GM21786 (cell line): Measurements from ENCODE around the gene THSD7B.

Experiments
- ATAC-seq: cut with Tn5 transposase; IDR thresholded peaks from one replicate; pipeline ENCODE4 v1.9.1; 2021; ENCODE audit not compliant: unreplicated experiment

The THSD7B gene

DNA sequence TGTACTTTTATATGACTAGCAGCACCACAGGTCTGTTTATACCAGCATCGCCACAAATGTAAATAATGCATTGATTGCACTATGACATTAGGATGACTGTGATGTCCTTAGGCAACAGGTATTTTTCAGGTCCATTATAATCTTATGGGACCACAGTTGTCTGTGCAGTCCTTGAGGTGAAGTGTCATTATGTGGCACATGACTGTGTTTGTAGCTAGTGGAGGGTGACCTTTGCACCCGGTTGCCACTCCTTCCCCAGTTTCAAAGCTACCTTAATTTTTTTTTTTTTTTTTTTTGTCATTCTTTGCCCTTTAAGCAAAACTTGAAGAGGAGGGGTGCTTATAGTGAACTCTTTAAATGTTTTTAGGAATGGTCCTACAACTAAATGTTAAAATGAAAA, 386.4 kb downstream of the THSD7B start:
- ATAC-seq: no peak

DNA sequence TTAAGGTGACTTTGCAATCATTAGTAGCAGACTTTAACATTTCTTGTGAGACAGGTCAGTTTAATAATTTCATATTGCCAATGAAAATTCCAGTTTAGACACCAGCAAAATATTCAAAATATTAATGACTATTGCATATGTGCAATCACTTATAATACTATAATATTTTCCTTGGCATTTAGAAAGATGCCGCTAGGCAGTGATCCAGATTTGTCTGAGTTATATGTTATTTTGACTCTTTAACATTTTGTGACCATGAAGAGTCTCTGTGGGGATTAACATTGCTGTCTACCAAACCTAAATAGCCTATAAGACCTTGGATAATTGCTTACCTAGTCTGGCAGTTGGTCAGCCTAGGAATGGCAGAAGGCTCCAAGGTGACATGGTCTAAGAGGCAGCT, 389.6 kb downstream of the THSD7B start:
- no peak for ATAC-seq

DNA sequence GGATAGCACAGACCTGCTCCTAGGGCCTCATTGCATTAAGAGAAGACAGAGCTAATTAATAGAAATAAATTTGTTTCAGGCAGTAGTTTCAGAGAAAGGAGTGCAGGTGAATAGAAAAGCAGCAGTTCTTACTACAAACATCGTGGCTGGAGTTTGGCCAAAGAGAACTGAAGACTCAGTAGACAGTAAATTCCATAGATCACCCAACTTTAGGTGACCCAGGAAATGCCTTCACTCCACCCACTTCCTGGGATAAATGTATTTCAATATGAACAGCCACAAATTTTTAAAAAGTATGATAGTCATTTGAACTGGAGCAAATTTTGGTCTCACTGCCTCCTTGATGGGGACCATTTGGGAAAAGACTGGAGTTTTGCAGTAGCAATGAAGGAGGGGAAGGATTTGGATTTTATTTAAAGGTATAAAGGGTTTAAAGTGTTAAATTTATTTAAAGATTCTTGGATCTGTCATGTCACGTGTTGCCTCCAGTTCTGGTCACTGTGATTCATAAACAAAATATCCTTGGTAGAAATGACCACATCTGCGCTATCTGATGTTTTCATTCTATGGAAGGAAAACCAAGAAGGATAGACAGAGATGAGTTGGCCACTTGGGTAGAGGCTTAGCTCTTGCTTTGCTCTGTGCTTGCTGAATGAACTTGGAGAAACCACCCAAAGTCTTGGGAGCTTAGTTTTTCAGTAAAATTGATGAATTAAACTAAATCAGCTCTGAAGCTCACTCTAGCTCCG, 390.2 kb downstream of the THSD7B start:
- no peak for ATAC-seq

DNA sequence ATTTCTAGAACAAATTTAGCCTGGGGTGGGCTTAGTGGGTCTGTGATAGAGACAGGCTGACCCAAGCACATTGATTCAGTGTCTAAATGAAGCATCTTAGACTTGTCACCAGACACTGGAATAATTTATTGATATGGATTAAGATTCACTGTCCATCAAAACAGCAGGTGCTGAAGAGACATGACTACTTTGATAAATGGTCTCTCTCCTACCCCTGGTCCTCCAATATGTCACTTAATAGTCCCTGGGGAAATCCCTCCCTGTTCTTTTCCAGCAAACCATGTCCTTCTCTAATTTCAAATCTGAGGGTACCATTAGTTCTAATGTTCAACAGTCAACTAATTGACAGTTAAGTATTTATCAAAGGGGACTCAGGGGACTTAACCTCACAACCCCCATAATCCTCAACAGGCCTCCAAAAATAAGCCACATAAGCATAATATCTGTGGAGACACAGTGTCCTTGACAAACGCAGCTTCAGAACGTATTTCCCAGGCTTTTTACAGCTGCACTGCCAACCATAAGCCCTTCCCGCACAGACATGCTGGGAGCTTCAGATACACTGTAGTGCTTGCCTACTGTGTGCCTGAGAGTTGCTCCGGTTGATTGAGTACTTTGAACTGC, 391.0 kb downstream of the THSD7B start:
- no peak for ATAC-seq

DNA sequence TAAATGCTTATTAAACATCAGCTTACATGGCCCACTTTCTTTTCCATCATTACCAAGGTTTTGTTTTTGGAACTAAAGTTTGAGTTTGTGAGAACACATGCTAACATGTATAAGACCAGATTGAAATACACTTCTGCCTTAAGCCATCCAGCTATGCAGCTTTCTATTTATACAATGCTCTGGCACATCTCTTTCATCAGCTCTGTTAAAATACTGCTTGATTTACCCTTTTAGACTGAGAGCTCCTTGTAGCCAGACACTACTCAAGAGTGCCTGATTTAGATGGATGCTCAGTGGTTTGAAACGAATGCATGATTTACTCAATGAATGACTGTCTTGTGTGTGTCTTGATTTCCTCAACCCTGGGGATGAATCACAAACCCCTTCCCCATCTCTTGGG, 392.5 kb downstream of the THSD7B start:
- ATAC-seq: no peak

DNA sequence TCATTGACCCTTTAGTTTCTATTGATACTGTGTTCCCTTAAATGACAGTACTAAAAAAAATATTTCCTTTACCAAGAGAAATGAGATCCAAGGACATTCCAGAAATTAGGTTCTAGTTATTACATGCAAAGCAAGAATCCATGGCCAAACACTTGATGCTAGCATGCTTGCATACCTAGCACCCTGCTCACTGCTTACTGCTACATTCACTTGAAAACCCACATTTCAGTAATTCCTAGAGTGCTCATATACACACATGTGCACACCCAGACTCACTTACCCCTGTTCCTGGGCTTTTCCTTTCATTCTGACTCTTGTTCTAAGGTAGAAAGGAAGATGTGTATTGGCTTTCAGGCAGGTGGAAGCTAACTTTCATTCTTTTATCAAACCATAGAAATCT, 395.9 kb downstream of the THSD7B start:
- ATAC-seq: no peak

DNA sequence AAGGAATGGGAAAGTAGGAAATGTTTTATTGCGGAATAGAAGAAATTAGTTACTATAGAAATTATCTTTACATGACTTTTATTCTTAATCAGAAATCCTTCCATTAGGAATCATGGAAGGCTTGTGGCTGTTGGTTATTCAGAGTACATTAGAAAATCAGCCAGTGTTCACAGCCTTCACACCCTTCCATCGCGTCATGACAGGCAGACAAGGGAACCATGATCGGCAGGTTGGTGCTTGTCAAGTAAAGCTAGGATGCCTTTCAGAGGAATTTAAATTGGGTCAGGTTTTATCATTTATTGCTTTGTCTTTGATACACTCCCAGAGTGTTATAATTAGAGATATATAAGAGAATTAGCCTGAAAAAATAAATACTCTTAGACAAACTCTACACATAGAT, 400.6 kb downstream of the THSD7B start:
- ATAC-seq: no peak

DNA sequence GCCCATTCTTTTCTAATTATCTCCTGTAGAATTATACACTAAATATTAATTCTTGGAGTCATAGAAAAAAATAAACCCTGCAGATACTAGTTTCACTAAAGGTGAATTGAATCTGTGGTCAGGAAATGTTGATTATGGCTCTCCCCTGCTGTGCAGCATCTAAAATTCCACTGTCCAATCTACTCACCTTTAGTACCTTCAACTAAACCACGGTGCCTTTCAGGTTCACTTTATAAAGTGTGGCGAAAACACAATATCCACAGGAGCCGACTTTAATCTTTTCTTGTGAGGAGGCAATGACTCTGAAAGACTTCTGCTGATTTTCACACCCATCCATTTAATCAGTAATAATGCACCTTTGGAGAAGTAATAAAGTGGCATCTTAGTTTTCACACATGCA, 402.3 kb downstream of the THSD7B start:
- no peak for ATAC-seq

DNA sequence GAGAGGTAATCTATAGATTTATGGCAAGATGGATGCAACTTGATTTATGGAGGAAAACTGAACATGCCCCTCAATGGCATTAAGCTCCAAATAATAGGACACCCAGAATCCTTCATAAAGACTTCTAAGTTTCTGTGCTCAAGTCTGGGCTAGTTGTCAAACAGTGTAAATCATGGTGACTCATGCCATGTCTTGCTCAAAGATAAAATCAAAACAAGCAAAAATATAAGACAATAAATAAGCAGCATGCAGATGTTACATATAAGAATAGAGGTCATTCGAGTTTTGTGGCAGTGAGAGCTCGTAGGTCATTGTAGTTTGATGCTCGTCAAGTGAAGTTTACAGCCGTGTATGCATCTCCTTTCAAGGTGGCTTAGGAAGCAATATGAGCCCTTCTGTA, 403.2 kb downstream of the THSD7B start:
- no peak for ATAC-seq

DNA sequence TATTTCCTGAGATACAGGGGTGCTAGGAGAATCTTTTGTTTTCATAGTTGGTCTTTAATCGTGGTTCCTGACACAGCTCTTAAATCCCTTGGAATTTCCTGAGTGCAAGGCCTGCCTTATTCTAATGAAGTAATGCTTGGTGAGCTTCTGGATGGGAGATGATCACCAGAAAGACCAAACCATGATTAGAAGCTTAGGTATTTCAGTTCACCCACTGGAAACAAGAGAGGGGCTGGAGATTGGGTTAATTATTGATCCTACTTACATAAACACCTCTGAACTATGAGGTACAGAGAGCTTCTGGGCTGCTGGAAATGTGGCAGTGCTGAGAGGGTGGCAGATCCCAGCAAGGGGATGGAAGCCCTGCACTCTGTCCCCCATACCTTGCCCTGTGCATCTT, 406.8 kb downstream of the THSD7B start:
- ATAC-seq: no peak

DNA sequence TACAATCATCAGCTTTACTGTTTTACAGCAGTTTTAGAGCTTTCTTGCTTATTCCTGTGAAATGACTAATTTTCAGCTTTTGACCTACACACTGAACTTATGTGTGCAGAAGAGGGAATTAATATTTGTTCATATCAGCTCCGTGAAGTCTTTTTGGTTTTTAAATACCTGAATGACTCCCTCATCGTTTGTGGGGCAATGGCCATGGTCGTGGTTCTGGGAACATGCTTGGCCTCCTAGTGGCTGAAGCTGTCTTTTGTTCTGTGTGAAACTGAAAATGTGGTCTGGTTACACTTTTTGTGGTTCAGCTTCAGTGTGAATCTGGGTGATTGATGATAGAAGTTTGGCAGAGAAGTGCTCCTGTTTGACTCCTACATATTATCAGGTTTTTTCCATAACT, 408.1 kb downstream of the THSD7B start:
- ATAC-seq: peak; percentile 96

DNA sequence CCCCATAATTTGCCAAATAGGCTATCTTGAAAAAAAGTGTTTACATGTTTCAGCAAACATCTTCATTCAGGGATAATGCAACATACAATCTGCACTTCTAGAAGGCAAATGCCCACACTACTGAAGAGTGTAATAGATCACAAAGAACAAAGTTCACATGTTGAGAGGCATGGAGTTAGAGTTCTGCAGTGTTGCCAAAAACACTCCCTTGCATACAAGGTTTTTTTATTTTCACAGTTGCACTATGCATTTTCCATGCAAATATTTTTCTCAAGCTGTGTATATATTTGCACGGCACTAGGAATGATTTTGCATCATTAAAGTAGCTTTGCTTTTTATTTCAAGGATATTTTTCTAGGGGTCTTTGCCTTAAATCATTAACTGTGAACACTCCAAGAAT, 409.9 kb downstream of the THSD7B start:
- no peak for ATAC-seq

DNA sequence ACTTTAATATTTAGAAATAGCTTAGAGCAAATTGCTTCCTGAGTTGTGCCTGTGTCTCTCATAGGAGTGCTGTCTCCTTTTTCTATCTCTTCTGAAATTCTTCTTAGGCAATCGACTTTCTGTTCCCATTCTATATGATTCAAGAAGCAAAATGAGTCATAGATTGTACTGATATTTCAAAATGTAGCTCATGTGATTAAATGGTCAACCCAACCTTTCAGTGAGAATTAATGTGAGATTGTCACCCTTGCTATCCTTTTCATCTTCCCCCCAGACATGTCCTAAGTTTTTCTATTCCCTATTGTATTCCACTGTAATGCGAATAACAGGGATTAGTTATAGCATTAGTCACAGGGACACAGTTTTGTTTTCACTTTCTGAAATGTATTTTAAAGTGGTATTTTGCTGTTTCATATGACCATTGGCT, 413.6 kb downstream of the THSD7B start:
- ATAC-seq: no peak

DNA sequence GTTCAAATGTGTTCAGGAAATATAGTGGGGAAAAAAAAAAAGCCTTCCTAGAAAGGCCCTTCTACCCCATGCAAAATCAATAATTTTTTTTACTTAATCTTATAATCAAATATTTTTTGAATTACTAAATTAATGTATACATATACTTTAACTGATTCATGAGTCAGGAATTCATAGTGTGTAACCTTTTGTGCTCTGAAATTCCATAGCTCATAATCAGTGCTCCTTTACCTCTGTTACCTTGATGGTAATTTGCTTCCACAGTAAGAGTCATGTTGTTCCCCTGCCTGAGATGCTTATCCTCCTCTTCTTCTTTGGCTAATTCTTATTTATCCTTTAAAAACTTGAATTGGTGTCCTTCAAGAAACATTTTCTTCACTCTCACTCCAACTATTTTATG, 414.2 kb downstream of the THSD7B start:
- no peak for ATAC-seq

DNA sequence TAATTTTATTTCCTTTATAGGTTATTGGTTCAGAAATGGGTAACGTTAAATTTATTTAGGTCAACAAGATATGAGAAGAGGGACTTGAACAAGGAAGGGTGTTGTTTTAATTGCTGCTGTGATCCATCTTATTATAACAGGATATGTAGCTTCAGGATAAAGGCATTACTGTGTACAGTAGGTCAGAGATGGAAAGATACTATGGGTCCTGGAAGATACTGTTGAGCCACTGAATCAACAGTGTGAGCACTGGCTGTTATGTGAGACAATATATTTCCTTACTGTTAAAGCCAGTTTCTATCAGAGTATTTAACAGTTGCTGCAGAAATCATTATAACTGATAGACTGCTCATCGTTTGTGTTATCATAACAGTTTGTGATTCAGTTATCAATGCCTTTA, 414.7 kb downstream of the THSD7B start:
- no peak for ATAC-seq

DNA sequence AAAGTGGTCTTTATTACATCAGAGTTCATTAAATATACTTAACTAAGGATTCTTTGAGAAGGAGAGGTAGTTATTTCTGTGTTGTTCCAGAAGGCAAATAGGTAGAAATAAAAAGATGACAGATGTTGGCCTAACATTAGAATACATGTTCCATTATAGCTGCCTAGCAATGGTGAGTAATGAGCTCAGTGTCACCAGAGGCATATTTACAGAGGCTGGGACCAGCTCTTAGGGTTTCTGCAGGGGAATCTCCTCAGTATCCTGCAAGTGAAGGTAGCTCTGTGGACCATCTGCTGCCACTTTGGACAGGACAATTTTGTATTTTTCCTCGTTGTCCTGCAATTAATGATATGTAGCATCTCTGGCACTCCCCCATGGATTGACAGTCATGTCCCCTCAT, 416.0 kb downstream of the THSD7B start:
- ATAC-seq: no peak

DNA sequence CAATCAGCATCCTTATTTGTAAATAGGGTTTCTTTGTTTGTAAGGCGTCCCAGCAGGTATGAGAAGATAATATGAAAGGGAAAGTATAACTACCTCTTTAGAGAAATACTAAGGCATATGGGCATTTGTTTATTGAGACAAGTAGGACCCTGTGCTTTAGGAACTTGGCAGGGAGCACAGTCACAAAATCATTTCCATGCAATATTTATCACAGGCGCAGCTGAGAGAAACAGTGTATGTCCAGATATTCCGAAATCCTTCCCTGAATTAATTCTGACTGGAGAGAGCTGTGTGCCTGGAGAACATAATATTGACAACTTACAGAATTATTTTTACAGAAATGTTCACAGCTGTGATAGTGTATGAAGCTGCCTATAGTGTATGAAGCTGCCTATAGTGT, 416.7 kb downstream of the THSD7B start:
- no peak for ATAC-seq

DNA sequence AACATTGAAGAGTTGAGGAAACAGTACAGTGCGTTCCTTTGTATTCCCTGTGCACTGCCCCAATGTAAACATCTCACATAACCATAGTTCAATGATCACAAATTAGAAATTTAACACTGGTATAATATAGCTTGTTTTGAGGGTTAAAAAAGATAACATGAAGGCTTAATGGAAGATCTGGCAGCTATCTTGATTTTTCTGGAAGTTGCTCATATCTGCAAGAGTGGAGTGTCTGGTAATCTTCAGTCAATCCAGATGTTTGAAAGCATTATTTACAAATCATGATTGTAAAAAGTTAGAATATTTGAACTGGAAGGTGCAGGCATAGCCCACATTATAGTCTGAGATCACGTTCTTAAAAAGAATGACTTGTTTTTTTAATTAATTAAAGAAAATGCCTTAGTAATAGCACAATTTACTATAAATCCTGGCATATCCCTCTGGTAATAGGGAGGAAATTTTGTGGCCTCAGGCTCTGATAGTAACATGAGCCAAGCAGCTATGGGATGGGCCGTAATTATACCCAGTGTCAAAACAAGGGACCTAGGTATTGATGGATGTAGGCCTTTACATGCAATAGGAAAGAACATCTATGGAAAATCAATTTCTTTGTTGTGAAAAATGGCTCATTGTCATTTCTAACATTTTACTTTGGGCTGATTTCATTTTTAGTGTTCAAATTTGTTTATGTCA, 418.0 kb downstream of the THSD7B start:
- no peak for ATAC-seq

DNA sequence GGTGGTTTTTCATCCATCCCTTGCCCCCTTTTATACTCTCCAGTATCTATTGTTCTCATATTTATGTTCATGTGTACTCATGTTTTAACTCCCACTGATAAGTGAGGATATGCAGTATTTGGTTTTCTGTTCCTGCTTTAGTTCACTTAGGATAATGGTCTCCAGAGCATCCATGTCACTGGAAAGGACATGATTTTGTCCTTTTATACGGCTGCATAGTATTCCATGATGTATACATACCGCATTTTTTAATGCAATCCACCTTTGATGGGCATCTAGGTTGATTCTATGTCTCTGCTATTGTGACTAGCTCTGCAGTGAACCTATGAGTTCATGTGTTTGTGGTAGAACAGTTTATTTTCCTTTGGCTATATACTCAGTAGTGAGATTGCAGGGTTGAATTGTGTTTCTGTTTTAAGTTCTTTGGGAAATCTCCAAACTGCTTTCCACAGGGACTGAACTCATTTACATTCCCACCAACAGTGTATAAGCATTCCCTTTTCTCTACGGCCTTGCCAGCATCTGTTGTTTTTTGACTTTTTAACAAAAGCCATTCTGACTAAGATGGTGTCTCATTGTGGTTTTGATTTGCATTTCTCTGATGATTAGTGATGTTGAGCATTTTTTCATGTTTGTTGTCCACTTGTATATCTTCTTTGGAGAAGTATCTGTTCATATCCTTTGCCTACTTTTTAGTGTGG, 420.2 kb downstream of the THSD7B start:
- ATAC-seq: no peak

DNA sequence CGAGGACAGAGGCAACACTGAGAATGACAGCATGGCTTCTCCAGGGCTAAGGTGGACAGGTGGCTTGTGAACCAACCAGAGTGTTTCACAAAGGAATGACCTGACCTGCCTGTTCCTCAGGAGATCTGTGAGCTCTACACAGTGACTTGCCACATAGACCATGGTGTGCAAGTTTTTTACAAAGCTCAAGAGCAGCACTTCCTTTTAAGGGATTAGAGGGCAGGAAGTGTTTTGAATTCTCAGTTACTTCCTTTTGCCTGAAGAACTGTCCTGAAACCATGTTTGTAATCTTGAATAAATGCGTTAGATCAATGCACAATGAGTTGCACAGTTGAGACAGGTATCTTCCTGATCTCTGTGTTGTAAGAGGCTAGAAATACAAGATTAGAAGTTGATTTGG, 421.9 kb downstream of the THSD7B start:
- no peak for ATAC-seq

DNA sequence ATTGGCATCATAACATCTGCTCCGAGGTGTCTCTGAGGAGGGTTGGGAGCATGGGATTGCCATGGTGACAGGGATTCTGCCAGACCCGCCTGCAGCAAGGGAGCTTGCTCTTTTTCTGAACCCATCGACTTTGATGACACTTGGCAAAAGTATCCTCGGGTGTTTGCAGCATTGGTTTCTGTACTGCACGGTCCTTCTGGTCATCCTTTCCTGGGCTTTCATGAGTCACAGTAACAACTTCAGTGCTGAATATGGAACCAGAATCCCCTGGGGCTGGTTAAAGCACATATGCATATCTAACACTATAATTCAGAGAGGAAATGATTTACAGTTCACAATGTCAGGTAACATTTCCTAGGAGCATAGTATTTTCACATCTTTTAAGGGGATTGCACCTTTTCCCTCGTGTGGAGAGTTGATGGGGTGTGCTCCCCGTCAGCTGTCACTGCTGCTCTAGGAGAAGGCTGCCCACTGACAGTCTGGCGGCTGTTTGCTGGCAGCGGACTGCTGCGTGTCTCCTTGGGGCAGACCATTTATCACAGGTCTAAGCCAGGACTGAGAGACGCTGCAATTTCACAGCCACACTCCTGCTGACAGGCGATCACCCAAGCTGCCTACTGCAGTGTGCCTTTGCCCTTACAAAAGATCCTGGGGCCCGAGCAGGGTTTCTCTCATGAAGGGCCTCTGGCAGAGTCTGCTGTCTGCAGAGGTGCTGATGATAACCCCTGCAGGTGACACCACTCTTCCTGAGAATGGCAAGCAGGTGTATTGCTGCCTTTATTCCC, 425.3 kb downstream of the THSD7B start:
- ATAC-seq: no peak
